Hematopoietic multipotent progenitor cell treated with erythropoietin and hydrocortisone succinate and interleukin-3 and kit ligand, for 4 days (in vitro differentiated cells): ENCODE results near the gene CACNA1B.

Experiments
- DNase-seq: peaks from one replicate; pipeline ENCODE4 v3.0.0-alpha.2; 2015

The CACNA1B gene

GRCh38 chr9:138061631-138062030, 184.0 kb downstream of the CACNA1B start:
- DNase-seq, result no peak

- no peak for DNase-seq
Observed at GRCh38 chr9:138062196-138062595, 184.6 kb downstream of the CACNA1B start.

GRCh38 chr9:138063033-138063432, 185.5 kb downstream of the CACNA1B start:
- DNase-seq, result no peak

- no peak for DNase-seq
Observed at GRCh38 chr9:138063785-138064184, 186.2 kb downstream of the CACNA1B start.

GRCh38 chr9:138064547-138064946, 187.0 kb downstream of the CACNA1B start:
- no peak for DNase-seq

GRCh38 chr9:138065287-138065686, 187.7 kb downstream of the CACNA1B start:
- DNase-seq, result no peak

GRCh38 chr9:138066049-138066448, 188.5 kb downstream of the CACNA1B start:
- DNase-seq, result no peak

- no peak for DNase-seq
Observed at GRCh38 chr9:138067613-138068367, 190.2 kb downstream of the CACNA1B start.

GRCh38 chr9:138068601-138069035, 191.0 kb downstream of the CACNA1B start:
- no peak for DNase-seq

- no peak for DNase-seq
Observed at GRCh38 chr9:138069731-138070456, 192.3 kb downstream of the CACNA1B start.

GRCh38 chr9:138070815-138071214, 193.2 kb downstream of the CACNA1B start:
- no peak for DNase-seq

GRCh38 chr9:138071292-138071691, 193.7 kb downstream of the CACNA1B start:
- no peak for DNase-seq

GRCh38 chr9:138071731-138072130, 194.1 kb downstream of the CACNA1B start:
- no peak for DNase-seq

- DNase-seq, result no peak
Observed at GRCh38 chr9:138072161-138072842, 194.7 kb downstream of the CACNA1B start.

- no peak for DNase-seq
Observed at GRCh38 chr9:138072897-138073296, 195.3 kb downstream of the CACNA1B start.

- no peak for DNase-seq
Observed at GRCh38 chr9:138073408-138073807, 195.8 kb downstream of the CACNA1B start.

GRCh38 chr9:138073808-138074207, 196.2 kb downstream of the CACNA1B start:
- no peak for DNase-seq

GRCh38 chr9:138074516-138074915, 196.9 kb downstream of the CACNA1B start:
- no peak for DNase-seq

GRCh38 chr9:138075496-138075895, 197.9 kb downstream of the CACNA1B start:
- no peak for DNase-seq

- no peak for DNase-seq
Observed at GRCh38 chr9:138075961-138076649, 198.5 kb downstream of the CACNA1B start.

- DNase-seq, result no peak
Observed at GRCh38 chr9:138076650-138077009, 199.0 kb downstream of the CACNA1B start.

GRCh38 chr9:138077126-138077525, 199.5 kb downstream of the CACNA1B start:
- no peak for DNase-seq

GRCh38 chr9:138077898-138078540, 200.4 kb downstream of the CACNA1B start:
- DNase-seq, result no peak
